ENCODE data around the gene MEGF6.
"Not testable (repeated sequence)": the region's sequence is repeated elsewhere in the genome, so short reads cannot be mapped to it uniquely, and the experiment has no call there.

MEGF6 gene

DNA sequence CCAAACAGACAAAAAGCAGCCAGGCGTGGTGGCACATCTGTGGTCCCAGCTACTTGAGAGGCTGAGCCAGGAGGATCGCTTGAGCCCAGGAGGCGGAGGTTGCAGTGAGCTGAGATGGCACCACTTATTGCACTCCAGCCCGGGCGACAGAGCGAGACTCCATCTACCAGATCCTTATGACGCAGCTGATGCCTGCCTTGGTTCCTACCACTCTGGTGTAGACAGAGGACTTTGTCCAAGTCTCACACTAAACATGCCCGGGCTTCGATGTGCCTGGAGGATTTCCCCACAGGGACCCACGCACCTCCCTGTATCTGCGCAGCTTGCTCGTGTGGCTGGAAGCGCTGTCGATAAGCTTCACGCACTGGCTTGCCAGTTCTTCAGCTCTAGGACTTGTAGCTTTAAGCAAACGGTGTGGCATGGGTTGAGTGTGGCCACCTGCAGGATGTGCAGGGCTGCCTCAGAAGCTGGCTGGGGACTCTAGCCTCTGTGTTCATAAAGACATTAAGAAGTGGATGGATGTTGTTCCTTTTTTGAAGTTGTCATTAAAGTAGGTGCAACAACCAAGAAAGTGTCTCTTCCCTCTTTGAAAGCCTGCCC lies 18.4 kb upstream of the MEGF6 start:
- no peak for DNase-seq (ENCODE audit: low spot score)

DNA sequence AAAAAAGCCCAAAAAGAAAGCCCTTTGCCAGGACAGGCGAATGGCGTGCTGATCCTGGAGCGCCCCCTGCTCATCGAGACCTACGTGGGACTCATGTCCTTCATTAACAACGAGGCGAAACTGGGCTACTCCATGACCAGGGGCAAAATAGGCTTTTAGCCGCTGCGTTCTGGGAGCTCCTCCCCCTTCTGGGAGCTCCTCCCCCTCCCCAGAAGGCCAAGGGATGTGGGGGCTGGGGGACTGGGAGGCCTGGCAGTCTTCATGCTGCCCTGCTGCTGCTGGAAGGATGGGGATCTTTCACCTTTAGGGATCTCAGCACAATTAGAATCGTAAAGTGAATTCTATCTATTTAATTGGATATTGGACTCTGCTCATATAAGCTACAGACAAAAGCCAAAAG lies 17.1 kb upstream of the MEGF6 start:
- DNase-seq (ENCODE audit: low spot score) = no peak

DNA sequence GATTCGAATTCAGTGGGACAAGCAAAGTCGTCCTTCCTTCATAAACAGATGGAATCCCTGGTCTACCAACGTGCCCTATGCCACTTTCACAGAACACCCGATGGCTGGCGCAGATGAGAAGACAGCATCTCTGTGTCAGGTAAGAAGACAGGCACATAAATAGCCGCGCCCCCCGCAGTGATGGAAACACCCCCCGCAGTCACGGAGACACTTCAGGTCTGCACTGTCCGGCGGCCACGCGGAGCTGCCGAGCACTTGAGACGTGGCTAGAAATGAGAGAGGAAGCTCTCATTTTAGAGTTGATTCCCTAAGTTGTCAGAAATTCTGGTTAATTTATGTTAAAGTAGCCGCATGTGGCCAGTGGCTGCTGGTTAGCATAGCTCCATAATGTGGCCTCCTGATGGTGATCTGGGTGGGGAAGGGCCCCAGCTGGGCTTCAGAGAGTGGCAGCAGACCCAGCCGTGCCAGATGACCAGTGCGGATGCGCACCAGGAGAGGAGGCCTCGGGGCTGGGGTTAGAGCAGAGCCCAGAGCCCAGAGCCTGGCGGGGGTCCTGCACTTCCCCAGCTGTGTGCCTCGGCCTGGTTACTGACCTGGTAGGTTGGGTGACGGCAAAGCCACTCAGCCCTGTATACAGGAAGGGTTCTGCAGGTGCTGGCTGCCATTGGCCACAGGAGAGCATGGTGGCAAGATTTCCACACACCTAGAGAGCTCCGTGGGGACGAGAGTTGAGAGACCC lies 16.4 kb upstream of the MEGF6 start:
- no peak for DNase-seq (ENCODE audit: low spot score)

DNA sequence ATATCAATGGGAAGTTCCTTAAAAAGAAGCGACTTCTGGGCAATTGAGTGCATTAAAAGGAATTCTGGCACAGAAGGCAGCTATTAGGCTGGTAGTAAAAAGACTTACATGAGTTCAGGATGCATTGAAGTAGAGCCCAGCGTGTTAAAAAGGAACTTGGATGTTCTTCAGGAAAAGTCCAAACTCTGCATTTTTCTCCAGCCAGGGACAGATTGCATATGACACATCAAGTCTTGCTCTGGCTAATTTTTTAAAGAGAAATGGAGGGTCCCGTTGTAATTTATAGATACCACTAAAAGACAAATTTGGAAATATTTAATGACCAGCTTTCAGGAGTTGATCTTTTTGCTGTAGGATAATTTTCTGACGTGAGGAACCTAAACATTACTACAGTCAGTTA lies 14.7 kb upstream of the MEGF6 start:
- no peak for DNase-seq (ENCODE audit: low spot score)

DNA sequence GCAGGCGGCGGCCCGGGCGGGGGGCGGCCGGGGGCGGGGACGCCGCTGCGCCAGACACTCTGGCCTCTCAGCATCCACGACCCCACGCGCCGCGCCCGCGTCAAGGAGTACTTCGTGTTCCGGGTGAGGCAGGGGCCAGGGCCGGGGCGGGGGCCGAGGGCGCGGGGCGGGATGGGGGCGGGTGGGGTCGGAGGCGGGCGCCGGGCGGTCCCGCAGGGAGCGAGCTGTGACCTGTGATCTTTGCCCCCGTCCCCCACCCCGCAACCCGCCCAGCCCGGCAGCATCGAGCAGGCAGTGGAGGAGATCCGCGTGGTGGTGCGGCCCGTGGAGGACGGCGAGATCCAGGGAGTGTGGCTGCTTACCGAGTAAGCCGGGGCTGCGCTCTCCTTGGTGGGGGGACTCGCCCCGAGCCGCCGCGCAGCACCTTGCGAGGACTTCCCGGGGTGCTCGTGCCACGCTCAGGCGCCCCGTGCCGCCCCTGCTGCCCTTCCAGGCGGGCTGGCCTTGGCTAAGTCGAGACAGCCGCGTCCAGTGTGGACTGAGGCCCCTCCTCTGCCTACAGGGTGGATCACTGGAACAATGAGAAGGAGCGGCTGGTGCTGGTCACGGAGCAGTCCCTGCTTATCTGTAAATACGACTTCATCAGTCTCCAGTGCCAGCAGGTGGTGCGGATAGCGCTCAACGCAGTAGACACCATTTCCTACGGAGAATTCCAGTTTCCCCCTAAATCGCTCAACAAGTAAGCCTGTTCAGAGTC lies 14.0 kb upstream of the MEGF6 start:
- peak; percentile 72 for DNase-seq (ENCODE audit: low spot score)

DNA sequence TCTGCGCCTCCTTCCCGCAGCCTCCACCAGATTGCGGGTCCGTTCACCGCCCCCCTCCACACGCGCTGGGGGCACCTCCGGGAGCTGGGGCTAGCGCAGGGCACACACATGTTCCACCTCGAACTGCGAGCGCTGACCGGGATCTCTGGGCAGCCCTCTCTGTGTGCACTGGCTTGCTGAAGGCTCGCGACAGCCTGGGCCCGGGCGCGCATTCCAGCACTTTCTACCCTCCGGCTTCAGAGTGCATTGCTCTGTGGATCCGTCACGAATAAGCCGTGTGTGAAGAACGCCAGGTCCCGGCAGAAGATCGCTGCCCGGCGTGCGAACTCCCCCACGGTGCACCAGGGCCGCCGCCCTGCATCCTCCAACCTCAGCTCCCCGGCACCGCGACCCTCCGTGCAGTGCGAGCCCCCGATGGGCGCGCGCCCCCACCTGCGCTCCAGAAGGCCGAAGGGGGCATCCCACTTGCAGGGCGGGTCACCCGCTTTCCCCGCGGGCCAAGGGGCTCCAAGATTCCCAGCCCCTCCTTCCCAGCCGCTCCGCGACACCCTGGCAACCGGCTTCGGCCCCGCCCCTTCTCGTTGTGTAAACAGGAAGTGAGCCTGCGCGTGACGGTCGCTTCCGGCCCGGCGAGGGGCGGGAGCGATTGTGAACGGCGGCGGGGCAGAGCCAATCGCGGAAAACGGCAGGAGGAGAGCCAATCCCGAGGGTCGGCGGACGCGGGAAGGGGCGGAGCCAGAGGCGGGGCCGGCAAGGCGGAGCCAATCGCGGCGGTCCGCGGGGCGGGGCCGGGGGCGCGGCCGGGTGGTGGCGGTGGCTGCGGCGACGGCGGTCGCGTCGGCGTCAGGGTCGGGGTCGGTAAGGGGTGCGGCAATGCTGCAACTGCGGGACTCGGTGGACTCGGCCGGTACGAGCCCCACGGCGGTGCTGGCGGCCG lies 13.2 kb upstream of the MEGF6 start, which contains the start of gene TPRG1L:
Gene TPRG1L (plus strand): TSS at position 816 of the 937 bp plus-strand sequence. CDS start 58 bp downstream, at position 874.
- peak; percentile 96 for DNase-seq (ENCODE audit: low spot score)

DNA sequence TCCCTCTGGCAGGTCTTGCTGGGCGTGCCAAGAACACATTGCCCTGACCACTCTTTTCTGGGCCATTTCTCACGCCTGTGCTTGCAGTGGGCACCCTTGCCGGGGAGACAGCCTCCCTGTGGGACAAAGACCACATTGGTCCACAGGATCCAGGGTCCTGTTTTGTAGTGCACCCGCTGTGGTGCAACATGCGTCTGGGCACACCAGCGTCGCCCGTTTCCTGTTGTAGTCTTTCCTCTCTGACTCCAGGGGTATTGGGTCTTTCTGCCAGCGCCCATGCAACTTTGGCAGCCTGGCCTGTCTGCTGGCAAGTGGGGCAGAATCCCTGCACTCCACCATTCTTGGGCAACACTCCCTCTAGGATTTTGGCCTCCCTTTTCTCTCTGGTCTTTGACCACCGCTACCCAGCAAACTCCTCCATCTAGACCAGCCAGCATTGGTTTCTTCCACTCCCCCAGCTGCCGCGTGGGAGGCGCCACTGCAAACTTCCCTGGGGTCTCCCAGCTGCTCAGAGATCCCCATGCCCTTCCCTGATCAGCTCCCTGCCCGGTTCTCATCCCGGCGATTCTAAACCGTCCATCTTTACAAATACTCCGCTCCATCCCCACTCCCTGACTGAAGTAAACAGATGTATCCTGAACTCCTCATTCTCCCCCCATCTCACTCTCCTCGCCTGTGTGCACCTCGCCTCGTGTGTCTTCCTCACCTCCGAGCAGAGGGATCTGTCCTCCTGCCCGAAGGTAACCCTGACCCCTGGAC lies 12.3 kb upstream of the MEGF6 start:
- DNase-seq (ENCODE audit: low spot score) = no peak

DNA sequence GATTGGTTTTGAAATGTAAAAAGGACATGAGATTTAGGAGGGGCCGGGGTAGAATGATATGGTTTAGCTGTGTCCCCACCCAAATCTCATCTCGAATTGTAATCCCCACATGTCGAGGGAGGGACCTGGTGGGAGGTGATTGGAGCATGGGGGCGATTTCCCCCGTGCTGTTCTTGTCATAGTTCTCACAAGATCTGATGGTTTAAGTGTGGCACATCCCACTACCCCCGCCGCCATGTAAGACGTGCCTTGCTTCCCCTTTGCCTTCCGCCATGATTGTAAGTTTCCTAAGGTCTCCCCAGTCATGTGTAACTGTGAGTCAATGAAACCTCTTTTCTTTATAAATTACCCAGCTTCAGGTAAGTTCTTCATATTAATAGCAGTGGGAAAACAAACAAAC lies 10.8 kb upstream of the MEGF6 start:
- DNase-seq (ENCODE audit: low spot score) = not testable (repeated sequence)

DNA sequence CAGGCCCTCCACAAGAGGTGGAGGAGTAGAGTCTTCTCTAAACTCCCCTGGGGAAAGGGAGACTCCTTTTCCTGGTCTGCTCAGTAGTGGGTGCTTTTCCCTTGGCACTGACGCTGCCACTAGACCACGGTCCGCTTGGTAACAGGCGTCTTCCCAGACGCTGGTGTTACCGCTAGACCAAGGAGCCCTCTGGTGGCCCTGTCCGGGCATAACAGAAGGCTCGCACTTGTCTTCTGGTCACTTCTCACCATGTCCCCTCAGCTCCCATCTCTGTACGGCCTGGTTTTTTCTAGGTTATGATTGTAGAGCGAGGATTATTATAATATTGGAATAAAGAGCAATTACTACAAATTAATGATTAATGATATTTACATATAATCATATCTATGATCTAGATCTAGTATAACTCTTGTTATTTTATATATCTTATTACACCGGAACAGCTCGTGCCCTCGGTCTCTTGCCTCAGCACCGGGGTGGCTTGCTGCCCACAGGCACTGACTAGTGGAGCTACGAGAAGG lies 9.9 kb upstream of the MEGF6 start:
- DNase-seq (ENCODE audit: low spot score) = peak; percentile 46

DNA sequence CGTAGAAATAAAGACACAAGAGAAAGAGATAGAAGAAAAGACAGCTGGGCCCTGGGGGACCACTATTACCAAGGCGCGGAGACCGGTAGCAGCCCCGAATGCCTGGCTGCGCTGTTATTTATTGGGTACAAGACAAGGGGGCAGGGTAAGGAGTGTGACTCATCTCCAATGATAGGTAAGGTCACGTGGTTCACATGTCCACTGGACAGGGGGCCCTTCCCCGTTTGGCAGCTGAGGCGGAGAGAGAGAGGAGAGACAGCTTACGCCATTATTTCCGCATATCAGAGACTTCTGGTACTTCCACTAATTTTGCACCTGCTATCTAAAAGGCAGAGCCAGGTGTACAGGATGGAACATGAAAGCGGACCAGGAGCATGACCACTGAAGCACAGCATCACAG lies 9.4 kb upstream of the MEGF6 start:
- DNase-seq (ENCODE audit: low spot score) = no peak

DNA sequence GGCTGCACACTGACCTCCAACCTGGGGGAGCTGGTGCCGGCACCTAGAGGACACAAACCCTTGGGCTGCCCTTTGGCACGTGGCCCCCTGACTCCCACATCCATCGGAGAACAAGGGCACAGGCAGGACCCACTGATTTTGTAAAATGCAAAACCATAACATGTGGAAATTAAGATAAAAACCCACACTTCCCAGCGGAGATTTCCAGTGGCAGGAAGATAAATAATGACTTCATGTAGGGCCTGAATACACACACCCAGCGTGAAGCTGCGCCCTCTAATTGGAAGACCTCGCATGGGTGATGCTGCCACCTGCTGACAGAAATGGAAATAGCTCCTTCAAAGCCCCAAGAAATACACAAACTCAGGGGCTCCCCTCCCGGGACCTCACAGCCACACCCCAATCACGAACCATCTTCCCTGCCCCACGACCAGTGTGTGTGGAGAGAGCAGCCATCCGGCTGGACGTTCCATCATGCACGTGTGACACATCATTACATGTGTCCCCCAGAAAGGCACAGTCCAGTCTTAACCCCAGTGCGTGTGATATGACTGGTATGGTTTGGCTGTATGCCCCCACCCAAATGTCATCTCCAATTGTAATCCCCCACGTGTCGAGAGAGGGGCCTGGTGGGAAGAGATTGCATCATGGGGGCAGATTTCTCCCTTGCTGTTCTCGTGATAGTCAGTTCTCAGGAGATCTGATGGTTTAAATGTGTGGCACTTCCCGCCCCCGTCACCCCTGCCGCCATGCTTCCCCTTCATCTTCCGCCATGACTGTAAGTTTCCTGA lies 7.8 kb upstream of the MEGF6 start:
- peak; percentile 73 for DNase-seq (ENCODE audit: low spot score)

DNA sequence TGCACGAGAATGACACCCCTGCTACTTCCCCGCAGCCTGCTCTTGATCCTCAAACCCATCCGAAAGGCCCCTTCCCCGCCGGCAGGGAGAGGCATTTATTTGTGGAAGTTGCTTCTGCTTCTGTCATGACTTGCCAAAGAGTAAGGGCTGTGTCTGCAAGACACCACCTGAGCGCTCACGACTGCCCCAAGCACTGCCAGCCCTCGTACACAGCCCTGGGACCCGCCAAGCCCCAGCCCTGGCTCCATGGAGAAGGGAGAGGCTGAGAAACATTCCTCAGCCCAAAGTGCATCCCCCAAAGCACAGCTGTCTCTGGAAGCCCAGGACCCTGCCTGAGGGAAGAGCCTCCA lies 7.2 kb upstream of the MEGF6 start:
- no peak for DNase-seq (ENCODE audit: low spot score)

DNA sequence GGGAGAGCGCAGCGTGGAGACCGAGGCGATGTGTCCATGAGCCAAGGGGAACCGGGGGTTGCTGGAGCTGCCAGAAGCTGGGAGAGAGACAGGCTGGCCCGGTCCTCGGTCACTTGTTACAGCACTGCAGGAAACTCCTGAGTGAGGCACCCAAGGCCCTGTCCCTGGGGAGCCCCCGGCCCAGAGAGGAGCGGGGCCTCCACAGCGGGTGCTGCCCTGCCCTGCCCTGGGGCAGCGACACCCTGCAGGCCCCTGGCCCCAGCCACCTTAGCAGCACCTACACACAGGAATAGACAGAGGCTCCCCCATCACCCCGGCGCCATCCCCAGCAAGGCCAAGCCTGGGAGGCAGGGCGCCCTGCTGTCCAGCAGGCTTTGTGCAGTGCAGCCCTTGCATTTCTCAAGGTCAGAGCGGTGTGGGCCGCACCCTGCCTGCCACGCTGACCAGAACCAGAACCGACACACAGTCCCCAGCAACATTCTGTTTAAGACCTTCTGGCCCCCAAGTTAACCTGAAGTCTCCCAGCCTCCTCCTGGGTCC lies 6.6 kb upstream of the MEGF6 start:
- no peak for DNase-seq (ENCODE audit: low spot score)

DNA sequence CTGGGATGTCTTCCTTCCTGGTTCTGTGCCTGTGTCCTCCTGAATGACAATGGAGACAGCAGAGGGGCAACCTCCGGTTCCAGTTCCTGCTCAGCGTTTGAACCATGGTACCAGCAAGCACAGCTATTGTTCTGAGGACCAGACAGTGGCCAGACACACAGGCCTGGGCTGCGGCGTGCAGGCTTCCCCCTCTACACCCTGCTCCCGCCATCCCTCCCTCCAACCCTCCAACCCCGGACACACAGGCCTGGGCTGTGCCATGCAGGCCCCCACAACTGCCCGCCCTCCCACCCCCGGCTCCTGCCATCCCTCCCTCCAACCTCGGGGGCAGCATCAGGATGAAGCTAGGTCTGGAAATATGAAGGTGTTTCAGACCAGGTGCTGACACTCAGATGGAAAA lies 5.6 kb upstream of the MEGF6 start:
- no peak for DNase-seq (ENCODE audit: low spot score)

DNA sequence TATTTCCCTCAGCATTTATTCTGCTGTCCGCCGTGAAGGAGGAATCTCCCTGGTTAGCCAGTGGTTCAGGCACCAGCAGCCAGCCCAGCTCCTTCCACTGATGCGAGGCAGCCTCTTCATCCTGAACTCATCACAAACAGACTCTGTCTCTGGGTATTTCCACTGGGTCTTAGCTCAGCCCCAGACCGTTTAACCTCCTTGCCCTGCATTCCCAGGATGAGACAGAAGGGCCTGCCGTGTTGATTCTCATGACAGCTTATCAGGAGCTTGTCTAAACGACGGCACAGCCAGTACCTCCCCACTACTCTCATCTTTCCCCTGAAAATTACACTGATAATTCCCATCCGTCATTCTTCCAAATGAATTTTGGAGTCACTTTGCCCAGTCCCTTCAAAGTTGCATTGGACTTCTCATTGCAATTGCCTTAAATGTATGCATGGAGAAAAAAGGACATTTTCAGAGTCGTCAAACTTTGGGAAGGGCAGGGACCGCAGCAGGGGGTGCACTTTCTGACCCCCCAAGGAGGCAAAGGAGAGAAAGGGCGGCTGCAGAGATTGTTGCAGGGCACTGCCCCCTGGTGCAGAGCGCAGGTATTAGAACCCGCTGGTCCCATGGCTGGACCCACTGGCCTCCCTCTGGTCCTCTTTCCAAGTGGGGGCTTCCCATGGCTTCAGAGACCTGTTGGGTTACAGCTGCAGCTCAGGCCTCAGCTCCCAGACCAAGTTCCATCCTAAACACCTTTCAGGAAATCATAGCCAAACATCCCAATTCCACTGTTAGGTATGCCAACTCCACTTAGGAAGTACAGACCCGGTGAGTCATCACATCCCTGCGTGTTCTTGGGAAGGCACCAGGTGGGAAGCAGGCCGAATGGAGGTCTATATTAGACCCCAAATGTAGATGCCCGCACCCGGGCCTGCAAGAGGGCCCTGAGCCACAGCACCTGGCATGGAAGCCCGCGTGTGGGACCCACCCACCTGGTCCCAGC lies 3.7 kb upstream of the MEGF6 start:
- peak; percentile 19 for DNase-seq (ENCODE audit: low spot score)

DNA sequence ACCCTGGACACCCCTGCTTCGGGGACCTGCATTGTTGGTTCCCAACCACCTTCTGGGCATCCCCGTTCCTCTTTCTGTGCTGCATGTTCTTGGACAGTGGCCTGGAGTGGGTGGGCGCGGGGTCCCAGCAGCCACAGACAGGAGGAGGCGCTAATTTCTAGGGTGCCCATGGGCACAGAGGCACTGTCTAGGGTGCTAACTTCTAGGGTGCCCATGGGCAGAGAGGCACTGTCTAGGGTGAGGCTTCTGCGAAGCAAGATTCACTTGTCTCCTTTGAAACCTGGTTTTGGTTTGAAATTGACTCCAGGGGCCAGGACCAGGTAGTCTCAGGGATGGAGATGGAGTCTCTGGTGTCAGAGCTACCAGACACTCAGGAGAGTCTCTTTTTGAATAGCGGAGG lies 815 bp upstream of the MEGF6 start:
- no peak for DNase-seq (ENCODE audit: low spot score)

DNA sequence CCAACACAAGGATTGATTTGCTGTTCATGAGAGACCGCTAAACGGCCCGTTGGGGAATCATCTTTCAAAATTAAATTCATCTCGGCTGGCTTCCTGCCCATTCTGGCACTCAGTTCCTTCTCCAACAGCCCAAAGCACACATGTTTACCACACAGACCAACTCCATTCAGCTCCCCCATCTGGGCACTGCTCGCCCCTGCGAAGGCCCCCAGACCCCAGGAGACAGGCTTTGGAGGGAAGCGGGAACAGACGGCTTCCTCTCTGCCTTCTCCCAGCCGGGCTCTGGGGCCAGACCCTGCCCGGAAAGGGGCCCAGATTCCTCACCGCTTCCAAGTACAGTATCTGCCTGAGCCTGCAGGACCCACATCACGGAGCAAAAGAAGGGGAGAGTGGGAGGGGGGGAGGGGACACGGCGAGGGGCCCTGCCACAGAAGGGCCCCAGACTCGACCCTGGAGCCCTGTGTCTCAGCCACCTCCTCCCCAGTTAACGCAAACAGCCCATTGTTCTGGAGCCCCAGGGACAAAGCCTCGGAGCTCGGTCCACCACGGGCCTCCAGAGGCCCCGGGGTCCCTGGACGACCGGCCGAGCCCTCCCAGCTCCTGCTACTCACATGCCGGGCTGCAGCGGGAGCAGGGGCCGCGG lies 660 bp downstream of the MEGF6 start:
- no peak for DNase-seq (ENCODE audit: low spot score)
